GM12878 (cell line): ENCODE results near the gene EXPH5. TPM values are rescaled to one million over a fixed set of nuclear protein-coding genes. Genes with fewer than 3 reads are reported as not detected.

Experiments
- ATAC-seq: fragments of 200-7000 bp; cut with Tn5 transposase; 3 replicates; pipeline ENCODE4 v1.9.1; 2020; ENCODE audit warnings: mild to moderate bottlenecking, moderate library complexity
- BruUV-seq: library from RNA; stranded (reverse); fragments of 400-500 nt; replicated peaks from 2 replicates; lab custom pipeline; 2021; lab: Mats Ljungman, UMichigan
- CTCF ChIA-PET: fragments of 300-600 bp; sonication (Branson Sonifier 250); formaldehyde crosslinking; extraction: SDS; loops from one replicate; lab custom pipeline; 2021; ENCODE audit warnings: inconsistent platforms; lab: Yijun Ruan, JAX
- POLR2A ChIA-PET: fragments of 350-600 bp; formaldehyde crosslinking; extraction: SDS; loops from one replicate; lab custom pipeline; 2021; ENCODE audit warnings: inconsistent platforms; lab: Charles Lee
- RAD21 ChIA-PET: fragments of 300-600 bp; sonication (Branson Sonifier 250); formaldehyde crosslinking; loops from one replicate; lab custom pipeline; 2023; ENCODE audit warnings: antibody characterized with exemption; ENCODE audit not compliant: unreplicated experiment; lab: Charles Lee
- SMC1A ChIA-PET: fragments of 300-600 bp; sonication (Branson Sonifier 250); formaldehyde crosslinking; loops from one replicate; lab custom pipeline; 2023; ENCODE audit not compliant: unreplicated experiment, uncharacterized antibody; lab: Charles Lee
- DNase-seq: peaks from one replicate; pipeline ENCODE4 v3.0.0-alpha.2; 2011; ENCODE audit warnings: low read depth, low spot score
- FAIRE-seq: peaks from 3 replicates; lab custom pipeline; 2011; peaks lifted over from hg19 to GRCh38; lab: Jason Lieb, UNC
- H2AFZ ChIP-seq: 2 replicates; pipeline ENCODE4 v1.6.0; 2011; ENCODE audit warnings: low read depth, low read length, control low read depth; ENCODE audit not compliant: control insufficient read depth
- H3K27ac ChIP-seq: 2 replicates; pipeline ENCODE4 v1.5.1; 2011; ENCODE audit warnings: control low read depth; ENCODE audit not compliant: control insufficient read depth, insufficient read depth
- H3K27me3 ChIP-seq, 2 experiments: replicated peaks in 1 of 2; 2 replicates each; pipeline versions ENCODE4 v1.6.0 to v1.6.1; 2011; ENCODE audit warnings: low read length in 1 of 2; ENCODE audit not compliant: control insufficient read depth in 2 of 2, insufficient read depth in 2 of 2
- H3K36me3 ChIP-seq, 2 experiments: 2 replicates each; pipeline ENCODE4 v1.5.1; 2011; ENCODE audit warnings: low read length in 1 of 2; ENCODE audit not compliant: control insufficient read depth in 2 of 2, insufficient read depth in 2 of 2
- H3K4me1 ChIP-seq: 2 replicates; pipeline ENCODE4 v1.6.1; 2011; ENCODE audit warnings: mild to moderate bottlenecking, low read length, moderate library complexity, mixed read lengths; ENCODE audit not compliant: control insufficient read depth, insufficient read depth
- H3K4me2 ChIP-seq: 2 replicates; pipeline ENCODE4 v1.6.0; 2011; ENCODE audit warnings: control low read depth; ENCODE audit not compliant: control insufficient read depth, insufficient read depth
- H3K4me3 ChIP-seq: fragments of 200-600 bp; sonication (generic); 2 replicates; pipeline ENCODE4 v1.5.1; 2016
- H3K79me2 ChIP-seq: 2 replicates; pipeline ENCODE4 v1.6.0; 2011; ENCODE audit warnings: low read length; ENCODE audit not compliant: control insufficient read depth, insufficient read depth
- H3K9ac ChIP-seq: 2 replicates; pipeline ENCODE4 v1.8.0; 2011; ENCODE audit warnings: low read length, control low read depth, mixed read lengths; ENCODE audit not compliant: control insufficient read depth, insufficient read depth
- H3K9me3 ChIP-seq: replicated peaks from 3 replicates; pipeline ENCODE4 v1.5.1; 2011; ENCODE audit warnings: mild to moderate bottlenecking, low read length; ENCODE audit not compliant: control insufficient read depth, insufficient read depth
- H4K20me1 ChIP-seq: 2 replicates; pipeline ENCODE4 v1.6.0; 2011; ENCODE audit not compliant: control insufficient read depth, insufficient read depth
- KAT2A ChIP-seq: conservative IDR thresholded peaks from 2 replicates; pipeline ENCODE4 v1.6.1; 2011; ENCODE audit warnings: low read depth, low read length; ENCODE audit not compliant: control insufficient read depth
- MLLT1 ChIP-seq: fragments of 450-650 bp; IDR thresholded peaks from 2 replicates; pipeline ENCODE4 v1.6.1; 2016; ENCODE audit warnings: mild to moderate bottlenecking
- SREBF2 ChIP-seq: IDR thresholded peaks from 2 replicates; pipeline ENCODE4 v1.6.1; 2012; ENCODE audit warnings: mild to moderate bottlenecking, low read length
- WGBS: methylation state at CpG from one replicate; pipeline ENCODE4 v1.1.6; 2016; ENCODE audit warnings: low lambda C conversion rate; ENCODE audit not compliant: insufficient replicate concordance, insufficient coverage; ENCODE audit errors: missing lambda C conversion rate; 5-methylcytosine and 5-hydroxymethylcytosine counted together
- in situ Hi-C: fragments of 300-500 bp; cut with MboI; formaldehyde crosslinking; loops from 9 replicates; pipeline ENCODE4 v1.14.3; 2018; ENCODE audit warnings: mixed read lengths
- intact Hi-C: fragments of 100-400 bp; cut with micrococcal nuclease; formaldehyde crosslinking; loops from one replicate; pipeline ENCODE4 v1.14.2; 2022; ENCODE audit not compliant: unreplicated experiment
- polyA plus RNA-seq, 11 experiments: library from polyadenylated mRNA; depleted of rRNA in 4 of 11; unstranded in 6 of 11; stranded (reverse) in 5 of 11; fragments of >200 nt; fragmentation: Nextera tagmentation in 4 of 11; fragmentation: Illumina TruSeq in 1 of 11; extraction: Ambion mirVana in 4 of 11; extraction: Trizol in 1 of 11; gene quantifications; 1 replicate in 1 of 11; 2 replicates in 10 of 11; pipeline versions ENCODE4 v1.2.1 to v1.2.3, GENCODE V29; 2011 to 2016; ENCODE audit warnings: inconsistent platforms in 2 of 11, missing spikeins in 2 of 11, low read depth in 1 of 11
- total RNA-seq, 4 experiments: library from RNA; depleted of rRNA in 3 of 4; stranded (reverse); fragments of >200 nt in 3 of 4; fragmentation: Illumina TruSeq in 1 of 4; extraction: Trizol in 1 of 4; gene quantifications; 2 replicates each; pipeline versions ENCODE4 v1.2.1 to v1.2.3, GENCODE V29; 2013 to 2021
- TF ChIP-seq, protein P1 (sequence below): fragments of 450-650 bp; conservative IDR thresholded peaks from 2 replicates; pipeline ENCODE4 v1.6.1; 2017; ENCODE audit warnings: mild to moderate bottlenecking, moderate library complexity

The EXPH5 gene
- total and polyA plus RNA-seq, 10 of the 15 experiments (the other 5 are each of a cell fraction or from before 2014, with no cell fraction given) = 0.69 to 11.1 (median 4.3) TPM

DNA sequence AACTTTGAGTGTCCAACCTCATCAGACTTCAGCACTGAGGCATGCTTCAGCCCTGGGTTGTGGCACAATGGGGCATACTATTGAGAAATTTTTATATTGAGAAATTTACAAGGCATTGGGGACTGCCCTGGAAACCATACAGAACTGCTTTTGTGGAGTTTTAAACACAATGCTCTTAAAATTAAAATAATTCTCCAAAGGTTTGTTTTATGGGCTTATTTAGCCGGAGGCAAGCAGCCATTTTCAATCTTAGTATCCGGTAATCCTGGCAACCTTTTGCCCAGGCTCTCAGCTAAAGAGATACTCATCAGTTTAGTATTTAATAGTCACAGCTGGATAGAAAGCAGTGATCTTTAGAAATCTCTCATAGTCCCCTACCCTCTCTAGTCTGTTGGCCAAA lies 3.1 kb upstream of the EXPH5 start:
- intact Hi-C loops = no loop called here
- ChIA-PET POLR2A (interaction anchor here (0.7 to 1.7 kb wide), 4 partner anchors 8 to 363 kb away, joined by 3 to 6 read pairs (median 4); no protein-coding TSS in a partner anchor), SMC1A (interaction anchor here (0.6 to 2.7 kb wide), 8 partner anchors 8 to 1271 kb away, joined by 3 to 19 read pairs (median 6); no protein-coding TSS in a partner anchor), RAD21 (interaction anchor here (1.1 to 2.1 kb wide), 3 partner anchors 8 to 55 kb away, joined by 3 to 4 read pairs (median 4); no protein-coding TSS in a partner anchor), CTCF (interaction anchor here (0.8 to 1.3 kb wide), 2 partner anchors 16 to 27 kb away, joined by 3 read pairs; no protein-coding TSS in a partner anchor)
- H2AFZ ChIP-seq = no peak overlapping the region
- no peak overlapping the region for H3K4me2 ChIP-seq
- no peaks in the 10 kb centered on the region for H4K20me1 ChIP-seq
- DNase-seq (no peak), FAIRE-seq (no peak), ATAC-seq (no peak)
- WGBS = 47% methylated on average over 2 of the region's 2 CpGs
- H3K27me3 ChIP-seq = no peaks in the 10 kb centered on the region
- H3K4me3 ChIP-seq = no peak overlapping the region
- no peak overlapping the region for H3K27ac ChIP-seq
- no peak overlapping the region for H3K9ac ChIP-seq
- no TSS peak for BruUV-seq
- no peaks in the 10 kb centered on the region; the same call in 1 of the 2 replicates for H3K79me2 ChIP-seq
- in situ Hi-C loops = no loop called here
- H3K4me1 ChIP-seq = no peaks in the 10 kb centered on the region
- no peaks in the 10 kb centered on the region for H3K9me3 ChIP-seq
- H3K36me3 ChIP-seq = no peaks in the 10 kb centered on the region
- TF ChIP-seq KAT2A = no peak
- TF ChIP-seq SREBF2 = no peak
- TF ChIP-seq MLLT1 = no peak
- TF ChIP-seq, protein P1, sequence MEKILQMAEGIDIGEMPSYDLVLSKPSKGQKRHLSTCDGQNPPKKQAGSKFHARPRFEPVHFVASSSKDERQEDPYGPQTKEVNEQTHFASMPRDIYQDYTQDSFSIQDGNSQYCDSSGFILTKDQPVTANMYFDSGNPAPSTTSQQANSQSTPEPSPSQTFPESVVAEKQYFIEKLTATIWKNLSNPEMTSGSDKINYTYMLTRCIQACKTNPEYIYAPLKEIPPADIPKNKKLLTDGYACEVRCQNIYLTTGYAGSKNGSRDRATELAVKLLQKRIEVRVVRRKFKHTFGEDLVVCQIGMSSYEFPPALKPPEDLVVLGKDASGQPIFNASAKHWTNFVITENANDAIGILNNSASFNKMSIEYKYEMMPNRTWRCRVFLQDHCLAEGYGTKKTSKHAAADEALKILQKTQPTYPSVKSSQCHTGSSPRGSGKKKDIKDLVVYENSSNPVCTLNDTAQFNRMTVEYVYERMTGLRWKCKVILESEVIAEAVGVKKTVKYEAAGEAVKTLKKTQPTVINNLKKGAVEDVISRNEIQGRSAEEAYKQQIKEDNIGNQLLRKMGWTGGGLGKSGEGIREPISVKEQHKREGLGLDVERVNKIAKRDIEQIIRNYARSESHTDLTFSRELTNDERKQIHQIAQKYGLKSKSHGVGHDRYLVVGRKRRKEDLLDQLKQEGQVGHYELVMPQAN = no peak
- TF ChIP-seq, all 136 proteins: peak for 0
